ENCODE results near the gene NOS1AP.

DNA sequence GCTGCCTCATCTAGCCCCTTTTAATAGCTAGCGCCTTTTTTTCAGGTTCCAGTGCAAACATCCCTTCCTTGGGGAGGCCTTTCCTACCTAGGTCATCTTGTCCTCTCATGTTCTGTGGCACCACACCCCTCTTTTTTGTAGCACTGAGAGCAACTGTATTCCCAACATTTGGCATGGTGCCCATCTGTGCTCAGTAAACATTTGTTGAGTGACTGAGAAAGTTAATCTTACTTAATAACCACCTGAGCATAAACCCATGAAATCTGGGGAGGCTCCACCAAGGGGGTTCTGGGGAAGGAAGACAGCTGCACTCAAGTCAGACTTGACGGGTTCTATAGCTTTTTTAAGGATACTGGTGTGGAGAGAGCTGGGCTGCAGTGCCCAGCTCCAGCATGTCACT lies 90.0 kb downstream of the NOS1AP start:
- no peak for TF ChIP-seq TAF1 (IDR thresholded peaks at IDR 0.05; ENCODE audit: low read depth, low read length)
- no peak for TF ChIP-seq POLR2AphosphoS5 (IDR thresholded peaks at IDR 0.05; ENCODE audit: low read depth, low read length)
- no peak for TF ChIP-seq POLR2A (IDR thresholded peaks at IDR 0.05; ENCODE audit: low read depth, low read length)
- no peak for TF ChIP-seq PAX5 (IDR thresholded peaks at IDR 0.05; ENCODE audit: insufficient read depth, low read length, severe bottlenecking)
- no peak for TF ChIP-seq POU2F2 (IDR thresholded peaks at IDR 0.05; ENCODE audit: low read depth, low read length)
